ENCODE measurements around the gene GEMIN2.

GRCh38 chr14:39138440-39138839, 24.3 kb downstream of the GEMIN2 start:
- no peak for TF ChIP-seq CTCF (IDR thresholded peaks at IDR 0.05)
- no peak for TF ChIP-seq POLR2A (IDR thresholded peaks at IDR 0.05)

Data from lower leg skin (tissue), 3 donors.